Peyer's patch (tissue), 4 donors: Measurements from ENCODE around the gene ATOH8.

Source experiments
- POLR2A ChIP-seq, 2 donors: fragments of 450-650 bp; IDR thresholded peaks; one replicate each; pipeline ENCODE4 v1.5.1; 2017; ENCODE audit warnings: antibody characterized with exemption in 2 of 2, mild to moderate bottlenecking in 2 of 2, moderate library complexity in 2 of 2
- TF ChIP-seq, protein P1 (sequence below), 6 experiments: fragments of 450-650 bp in 4 of 6; fragments of 200-600 bp in 2 of 6; sonication (generic) in 1 of 6; IDR thresholded peaks; one replicate each; pipeline ENCODE4 v1.5.1; 2017 to 2019; ENCODE audit warnings: antibody characterized with exemption in 6 of 6, mild to moderate bottlenecking in 3 of 6, moderate library complexity in 1 of 6

- TF ChIP-seq, protein P1, sequence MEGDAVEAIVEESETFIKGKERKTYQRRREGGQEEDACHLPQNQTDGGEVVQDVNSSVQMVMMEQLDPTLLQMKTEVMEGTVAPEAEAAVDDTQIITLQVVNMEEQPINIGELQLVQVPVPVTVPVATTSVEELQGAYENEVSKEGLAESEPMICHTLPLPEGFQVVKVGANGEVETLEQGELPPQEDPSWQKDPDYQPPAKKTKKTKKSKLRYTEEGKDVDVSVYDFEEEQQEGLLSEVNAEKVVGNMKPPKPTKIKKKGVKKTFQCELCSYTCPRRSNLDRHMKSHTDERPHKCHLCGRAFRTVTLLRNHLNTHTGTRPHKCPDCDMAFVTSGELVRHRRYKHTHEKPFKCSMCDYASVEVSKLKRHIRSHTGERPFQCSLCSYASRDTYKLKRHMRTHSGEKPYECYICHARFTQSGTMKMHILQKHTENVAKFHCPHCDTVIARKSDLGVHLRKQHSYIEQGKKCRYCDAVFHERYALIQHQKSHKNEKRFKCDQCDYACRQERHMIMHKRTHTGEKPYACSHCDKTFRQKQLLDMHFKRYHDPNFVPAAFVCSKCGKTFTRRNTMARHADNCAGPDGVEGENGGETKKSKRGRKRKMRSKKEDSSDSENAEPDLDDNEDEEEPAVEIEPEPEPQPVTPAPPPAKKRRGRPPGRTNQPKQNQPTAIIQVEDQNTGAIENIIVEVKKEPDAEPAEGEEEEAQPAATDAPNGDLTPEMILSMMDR (IDR thresholded peaks at IDR 0.05) = no peak
- TF ChIP-seq POLR2A (IDR thresholded peaks at IDR 0.05) = no peak
These were observed 58.4 kb downstream of the ATOH8 start for GRCh38 chr2:85812094-85812735.
